GM21786 (cell line): ENCODE results near the gene RAB11A.

ENCODE experiments used
- ATAC-seq: cut with Tn5 transposase; IDR thresholded peaks from one replicate; pipeline ENCODE4 v1.9.1; 2021; ENCODE audit not compliant: unreplicated experiment

RAB11A gene

GRCh38 chr15:65914981-65915925 lies 46.0 kb downstream of the RAB11A start:
- ATAC-seq, result no peak

GRCh38 chr15:65916041-65916663 lies 46.9 kb downstream of the RAB11A start:
- ATAC-seq, result no peak

- peak; percentile 59 for ATAC-seq
Measured at GRCh38 chr15:65916664-65917406, 47.5 kb downstream of the RAB11A start.

- no peak for ATAC-seq
Measured at GRCh38 chr15:65917407-65917756, 48.1 kb downstream of the RAB11A start.

GRCh38 chr15:65917936-65918335 lies 48.6 kb downstream of the RAB11A start:
- ATAC-seq, result no peak

- no peak for ATAC-seq
Measured at GRCh38 chr15:65918357-65918920, 49.1 kb downstream of the RAB11A start.

- ATAC-seq, result no peak
Measured at GRCh38 chr15:65918945-65919344, 49.7 kb downstream of the RAB11A start.

GRCh38 chr15:65919353-65919752 lies 50.1 kb downstream of the RAB11A start:
- ATAC-seq, result no peak

GRCh38 chr15:65920121-65920520 lies 50.8 kb downstream of the RAB11A start:
- ATAC-seq, result no peak

- ATAC-seq, result peak; percentile 40
Measured at GRCh38 chr15:65920825-65921309, 51.6 kb downstream of the RAB11A start.

GRCh38 chr15:65921780-65922179 lies 52.5 kb downstream of the RAB11A start:
- ATAC-seq, result no peak

GRCh38 chr15:65922621-65923020 lies 53.3 kb downstream of the RAB11A start:
- ATAC-seq, result no peak

GRCh38 chr15:65923264-65923663 lies 54.0 kb downstream of the RAB11A start:
- ATAC-seq, result no peak

GRCh38 chr15:65924004-65924403 lies 54.7 kb downstream of the RAB11A start:
- ATAC-seq, result no peak

GRCh38 chr15:65925338-65925737 lies 56.0 kb downstream of the RAB11A start:
- ATAC-seq, result no peak

- ATAC-seq, result no peak
Measured at GRCh38 chr15:65926459-65926858, 57.2 kb downstream of the RAB11A start.

- peak; percentile 63 for ATAC-seq
Measured at GRCh38 chr15:65926899-65927298, 57.6 kb downstream of the RAB11A start.

- ATAC-seq, result no peak
Measured at GRCh38 chr15:65927545-65927944, 58.3 kb downstream of the RAB11A start.

GRCh38 chr15:65929573-65929972 lies 60.3 kb downstream of the RAB11A start:
- ATAC-seq, result no peak

GRCh38 chr15:65930134-65930533 lies 60.8 kb downstream of the RAB11A start:
- no peak for ATAC-seq

GRCh38 chr15:65931221-65931620 lies 61.9 kb downstream of the RAB11A start:
- ATAC-seq, result no peak
